GM21390 (cell line): ENCODE measurements around the gene FAM234A.

Experiments used
- ATAC-seq: cut with Tn5 transposase; IDR thresholded peaks from one replicate; pipeline ENCODE4 v1.9.1; 2021; ENCODE audit not compliant: unreplicated experiment

FAM234A gene

DNA sequence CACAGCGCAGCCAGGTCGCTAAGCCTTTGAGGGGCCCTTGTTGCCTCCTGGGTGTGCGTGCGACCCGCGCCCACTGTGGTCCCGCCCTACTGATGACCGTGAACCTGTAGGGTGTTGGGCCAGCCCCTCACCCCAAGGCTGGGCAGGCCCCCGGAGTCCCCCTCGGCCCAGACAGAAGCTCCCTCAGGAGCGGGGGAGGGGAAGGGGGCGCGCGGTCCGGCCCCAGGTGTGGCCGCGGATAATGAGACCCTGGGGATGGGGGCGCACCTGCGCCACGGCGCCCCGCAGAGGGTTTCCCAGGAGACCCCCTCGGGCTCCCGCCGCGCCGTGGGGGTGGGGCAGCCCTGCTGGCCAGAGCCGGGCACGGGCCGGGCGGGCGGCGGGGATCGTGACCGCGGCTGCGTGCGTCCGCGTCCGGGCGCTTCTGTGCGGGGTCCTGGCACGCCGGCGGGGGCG is 45.4 kb downstream of the FAM234A start:
- no peak for ATAC-seq

DNA sequence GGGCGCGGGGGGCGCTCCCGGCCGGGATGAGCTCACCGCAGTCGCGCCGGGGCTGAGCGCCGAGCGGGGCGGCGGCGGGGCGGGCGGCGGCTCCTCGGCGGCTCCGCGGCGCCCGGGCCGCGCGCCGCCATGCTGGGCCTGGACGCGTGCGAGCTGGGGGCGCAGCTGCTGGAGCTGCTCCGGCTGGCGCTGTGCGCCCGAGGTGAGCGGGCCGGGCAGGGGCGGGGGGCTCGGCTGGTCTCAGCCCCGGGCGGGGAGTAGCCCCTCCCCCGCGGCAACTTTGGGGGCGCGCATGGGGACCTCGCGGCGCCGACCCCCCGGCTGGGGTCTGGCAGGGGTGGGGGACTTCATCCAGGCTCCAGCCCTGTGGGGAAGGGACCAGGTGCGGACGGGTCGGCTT is 45.9 kb downstream of the FAM234A start, which contains the start of gene ARHGDIG:
ARHGDIG (plus strand) TSS at position 40 of the 400 bp plus-strand sequence; CDS start at position 130, 90 bp downstream.
- no peak for ATAC-seq

GRCh38 chr16:280991-281659 is 46.5 kb downstream of the FAM234A start:
- ATAC-seq, result no peak

- ATAC-seq, result no peak
Measured at GRCh38 chr16:281660-282255, 47.1 kb downstream of the FAM234A start.

DNA sequence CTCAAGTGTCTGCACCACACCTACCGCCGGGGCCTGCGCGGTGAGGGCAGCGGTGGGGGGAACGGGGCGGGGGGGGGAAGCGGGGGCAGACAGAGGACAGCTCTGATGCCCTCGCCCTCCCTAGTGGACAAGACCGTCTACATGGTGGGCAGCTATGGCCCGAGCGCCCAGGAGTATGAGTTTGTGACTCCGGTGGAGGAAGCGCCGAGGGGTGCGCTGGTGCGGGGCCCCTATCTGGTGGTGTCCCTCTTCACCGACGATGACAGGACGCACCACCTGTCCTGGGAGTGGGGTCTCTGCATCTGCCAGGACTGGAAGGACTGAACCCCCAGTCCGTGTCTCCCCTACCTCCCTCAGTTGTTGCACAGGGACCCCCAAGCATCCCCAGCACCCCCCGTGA is 47.9 kb downstream of the FAM234A start:
- ATAC-seq, result no peak

DNA sequence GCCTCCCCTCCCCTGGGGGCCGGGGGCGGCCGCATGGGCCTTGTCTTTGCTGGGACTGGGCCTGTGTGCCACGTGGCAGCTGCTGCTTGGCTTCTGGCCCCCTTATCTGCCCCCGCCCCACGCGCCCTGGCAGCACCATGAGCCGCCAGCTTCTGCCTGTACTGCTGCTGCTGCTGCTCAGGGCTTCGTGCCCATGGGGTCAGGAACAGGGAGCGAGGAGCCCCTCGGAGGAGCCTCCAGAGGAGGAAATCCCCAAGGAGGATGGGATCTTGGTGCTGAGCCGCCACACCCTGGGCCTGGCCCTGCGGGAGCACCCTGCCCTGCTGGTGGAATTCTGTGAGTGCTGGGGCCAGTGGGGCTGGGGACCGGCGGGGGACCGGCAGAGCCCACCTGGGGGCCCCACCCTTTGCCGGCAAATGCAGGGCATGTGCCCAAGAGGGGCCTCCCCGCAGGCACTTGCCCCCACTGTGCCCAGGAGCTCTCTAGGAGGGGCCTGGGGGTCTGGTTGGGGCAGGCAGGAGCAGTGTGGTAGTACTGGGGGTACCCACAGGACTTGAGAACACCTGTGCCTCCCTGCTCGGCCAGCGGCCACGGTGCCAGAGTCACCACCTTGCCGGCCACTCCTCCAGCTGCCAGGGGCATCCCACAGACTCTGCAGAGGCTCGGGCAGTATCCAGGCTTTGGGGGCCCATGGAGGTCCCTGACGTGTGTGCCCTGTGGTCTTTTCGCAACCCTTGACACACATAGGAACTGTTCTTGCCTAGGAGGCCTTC is 48.6 kb downstream of the FAM234A start, which contains the start of gene PDIA2:
PDIA2 (plus strand) TSS at position 132 of the 773 bp plus-strand sequence; CDS start at position 138, 6 bp downstream.
- ATAC-seq, result no peak

GRCh38 chr16:284204-285120 is 49.8 kb downstream of the FAM234A start:
- no peak for ATAC-seq

DNA sequence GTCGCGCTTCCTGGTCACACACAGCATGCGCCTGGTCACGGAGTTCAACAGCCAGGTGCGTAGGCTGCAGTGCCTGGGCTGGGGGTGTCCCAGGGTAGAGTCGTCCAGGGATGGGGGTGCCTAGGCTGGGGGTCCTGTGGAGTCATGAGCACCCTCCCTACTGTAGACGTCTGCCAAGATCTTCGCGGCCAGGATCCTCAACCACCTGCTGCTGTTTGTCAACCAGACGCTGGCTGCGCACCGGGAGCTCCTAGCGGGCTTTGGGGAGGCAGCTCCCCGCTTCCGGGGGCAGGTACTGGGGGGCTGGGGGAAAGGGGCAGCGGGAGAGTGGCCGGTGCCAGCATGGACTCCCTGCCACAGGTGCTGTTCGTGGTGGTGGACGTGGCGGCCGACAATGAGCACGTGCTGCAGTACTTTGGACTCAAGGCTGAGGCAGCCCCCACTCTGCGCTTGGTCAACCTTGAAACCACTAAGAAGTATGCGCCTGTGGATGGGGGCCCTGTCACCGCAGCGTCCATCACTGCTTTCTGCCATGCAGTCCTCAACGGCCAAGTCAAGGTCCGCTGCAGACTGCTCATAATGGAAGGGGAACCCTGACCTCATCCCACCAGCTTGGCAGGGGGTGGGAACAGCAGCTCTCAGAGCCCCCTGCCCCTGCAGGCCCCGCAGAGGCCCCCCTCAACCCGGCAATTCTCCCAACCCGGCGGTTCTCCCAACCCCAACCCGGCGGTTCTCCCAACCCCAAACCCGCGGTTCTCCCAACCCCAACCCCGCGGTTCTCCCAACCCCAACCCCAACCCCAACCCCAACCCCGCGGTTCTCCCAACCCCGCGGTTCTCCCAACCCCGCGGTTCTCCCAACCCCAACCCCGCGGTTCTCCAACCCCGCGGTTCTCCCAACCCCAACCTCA is 50.8 kb downstream of the FAM234A start:
- ATAC-seq, result no peak

- ATAC-seq, result no peak
Measured at GRCh38 chr16:286491-287297, 52.1 kb downstream of the FAM234A start.

DNA sequence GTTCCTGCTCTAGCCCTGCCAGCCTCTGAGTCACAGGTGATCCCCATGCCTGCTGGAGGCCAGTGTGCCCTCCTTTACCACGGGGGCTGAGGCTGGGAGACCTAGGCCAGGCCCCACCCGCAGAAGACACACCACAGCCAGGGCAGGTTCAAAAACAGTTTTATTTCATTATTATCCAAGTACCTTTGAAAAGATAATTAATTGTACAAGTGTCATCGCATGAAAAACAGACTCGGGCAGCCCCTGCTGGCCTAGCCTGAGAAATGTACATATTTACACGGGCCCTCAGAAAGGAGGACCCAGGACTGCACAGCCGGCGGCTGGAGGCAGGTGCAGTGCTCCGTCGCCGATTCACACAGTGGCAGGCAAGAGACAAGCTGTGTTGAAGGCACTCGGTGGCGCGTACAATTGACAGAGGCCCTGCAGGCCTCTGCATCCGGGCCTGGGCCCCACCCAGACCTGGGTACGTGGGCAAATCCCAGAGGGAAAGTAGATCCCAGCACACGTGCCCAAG is 52.7 kb downstream of the FAM234A start:
- no peak for ATAC-seq

GRCh38 chr16:287981-288920 is 53.6 kb downstream of the FAM234A start:
- ATAC-seq, result no peak

GRCh38 chr16:289395-289997 is 54.9 kb downstream of the FAM234A start:
- no peak for ATAC-seq

GRCh38 chr16:290015-290680 is 55.5 kb downstream of the FAM234A start:
- no peak for ATAC-seq

- ATAC-seq, result no peak
Measured at GRCh38 chr16:290681-291405, 56.2 kb downstream of the FAM234A start.

DNA sequence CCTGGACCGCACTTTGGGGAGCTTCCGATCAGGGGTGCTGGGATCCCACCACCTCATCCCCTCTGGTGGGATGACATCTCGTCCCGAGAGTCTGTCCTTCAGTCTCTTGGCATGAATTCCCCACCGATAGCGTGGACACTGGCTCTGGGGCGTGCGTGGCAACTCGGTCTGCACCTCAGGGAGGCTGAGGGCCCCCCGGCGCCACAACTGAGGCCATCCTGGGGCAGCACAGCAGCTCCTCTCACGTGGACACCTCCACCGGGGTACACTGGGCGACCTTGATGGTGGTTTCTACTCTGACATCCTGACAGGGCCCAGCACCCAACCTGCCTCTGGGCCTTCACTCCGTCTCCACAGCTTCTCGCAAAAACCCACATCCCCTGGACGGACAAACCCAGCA is 56.9 kb downstream of the FAM234A start:
- ATAC-seq, result no peak
